Measurements from ENCODE around the gene LMF1.
"Not testable (repeated sequence)": the region's sequence is repeated elsewhere in the genome, so short reads cannot be mapped to it uniquely, and the experiment has no call there.

- TF ChIP-seq POLR2A (IDR thresholded peaks at IDR 0.05; ENCODE audit: low read length); GATA1 (IDR thresholded peaks at IDR 0.05; ENCODE audit: low read depth, low read length): not testable (repeated sequence)
Observed at GRCh38 chr16:950733-951573, 19.8 kb downstream of the LMF1 start.
